ENCODE measurements around the gene KIRREL3. TPM values are rescaled to one million over a fixed set of nuclear protein-coding genes. Genes with fewer than 3 reads are reported as not detected.
"Not testable (repeated sequence)": the region's sequence is repeated elsewhere in the genome, so short reads cannot be mapped to it uniquely, and the experiment has no call there.

The KIRREL3 gene
- total and polyA plus RNA-seq, 10 donors, result 0.50 to 5.4 (median 2.0) TPM

DNA sequence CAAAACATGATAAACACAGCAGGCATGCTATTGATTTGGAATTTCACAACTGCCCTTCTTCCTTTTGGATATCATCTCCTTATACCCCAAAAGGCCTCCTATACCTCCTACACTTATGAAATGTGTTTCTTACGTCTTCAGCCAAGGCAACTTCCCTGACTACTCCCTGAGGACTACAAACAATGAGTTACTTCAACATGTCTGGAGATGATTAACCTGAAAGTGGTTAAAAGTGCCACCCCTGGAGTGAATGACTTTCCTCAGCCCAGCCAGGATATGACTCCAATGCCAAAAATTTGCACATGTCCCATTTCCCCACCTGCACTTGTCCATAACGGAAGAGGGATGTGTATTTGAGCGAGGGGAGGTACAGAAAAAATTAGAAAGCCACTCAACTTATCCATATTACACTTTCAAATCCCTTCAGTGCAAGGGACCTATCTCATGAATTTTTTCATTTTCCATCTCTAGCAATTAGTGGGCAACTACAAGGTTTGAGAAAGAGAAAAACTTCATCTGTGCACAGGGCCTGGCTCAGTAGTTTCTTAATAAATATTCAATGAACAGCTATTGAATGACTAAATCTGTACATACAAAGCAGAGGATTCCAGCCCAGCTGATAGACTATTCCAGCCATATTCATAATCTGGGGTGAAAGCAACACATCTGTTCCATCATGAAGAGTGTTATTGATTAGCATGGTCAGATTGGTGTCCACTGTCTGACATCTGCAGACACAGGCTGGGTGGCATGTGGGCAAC is 36.8 kb downstream of the KIRREL3 start:
- 70 to 86% (median 79%) methylated on average over 3 of the region's 3 CpGs for WGBS, 5 donors
- no peaks in the 10 kb centered on the region for H3K9me3 ChIP-seq
- intact Hi-C loops (cut with DNase I; ENCODE audit: low total_unique reads), result no loop called here
- no peak for DNase-seq
- H3K36me3 ChIP-seq, result no peaks in the 10 kb centered on the region
- no peak for TF ChIP-seq POLR2A (IDR thresholded peaks at IDR 0.05)
- TF ChIP-seq POLR2AphosphoS5 (IDR thresholded peaks at IDR 0.05), result no peak
- no peak overlapping the region for H3K4me3 ChIP-seq
- no peak overlapping the region for H3K27ac ChIP-seq
- peaks cover 0 to 23% (median 0%) of the 10 kb centered on the region in 7 donors for H3K27me3 ChIP-seq (replicated peaks in 1 of 7)
- no peaks in the 10 kb centered on the region for H3K4me1 ChIP-seq

GRCh38 chr11:126963115-126963514 is 37.5 kb downstream of the KIRREL3 start:
- Histone ChIP-seq H3K27ac (no peak overlapping the region), H3K36me3 (no peaks in the 10 kb centered on the region), H3K9me3 (no peaks in the 10 kb centered on the region), H3K4me1 (no peaks in the 10 kb centered on the region), H3K27me3 (replicated peaks in 1 of 7) (peaks cover 0 to 17% (median 0%) of the 10 kb centered on the region in 7 donors), H3K4me3 (no peak overlapping the region)
- DNase-seq, result no peak
- no peak for TF ChIP-seq CTCF (IDR thresholded peaks at IDR 0.05 in 8 of 11, conservative IDR thresholded peaks at IDR 0.05 in 3 of 11)
- TF ChIP-seq POLR2AphosphoS5 (IDR thresholded peaks at IDR 0.05), result no peak
- TF ChIP-seq POLR2A (IDR thresholded peaks at IDR 0.05), result no peak
- 0 to 85% (median 82%) methylated on average over 1 of the region's 1 CpG for WGBS, 5 donors
- intact Hi-C loops (cut with DNase I; ENCODE audit: low total_unique reads), result no loop called here

GRCh38 chr11:126959700-126960099 is 40.9 kb downstream of the KIRREL3 start:
- Histone ChIP-seq H3K36me3 (no peaks in the 10 kb centered on the region), H3K4me3 (no peak overlapping the region), H3K9me3 (no peaks in the 10 kb centered on the region), H3K27me3 (replicated peaks in 1 of 7) (peaks cover 0 to 19% (median 0%) of the 10 kb centered on the region in 7 donors), H3K27ac (no peak overlapping the region), H3K4me1 (no peaks in the 10 kb centered on the region)
- 82 to 93% (median 88%) methylated on average over 4 of the region's 4 CpGs for WGBS, 5 donors
- TF ChIP-seq CTCF (IDR thresholded peaks at IDR 0.05 in 8 of 11, conservative IDR thresholded peaks at IDR 0.05 in 3 of 11) (no peak), POLR2A (IDR thresholded peaks at IDR 0.05) (no peak), POLR2AphosphoS5 (IDR thresholded peaks at IDR 0.05) (no peak)
- no peak for DNase-seq
- intact Hi-C loops (cut with DNase I; ENCODE audit: low total_unique reads), result no loop called here

DNA sequence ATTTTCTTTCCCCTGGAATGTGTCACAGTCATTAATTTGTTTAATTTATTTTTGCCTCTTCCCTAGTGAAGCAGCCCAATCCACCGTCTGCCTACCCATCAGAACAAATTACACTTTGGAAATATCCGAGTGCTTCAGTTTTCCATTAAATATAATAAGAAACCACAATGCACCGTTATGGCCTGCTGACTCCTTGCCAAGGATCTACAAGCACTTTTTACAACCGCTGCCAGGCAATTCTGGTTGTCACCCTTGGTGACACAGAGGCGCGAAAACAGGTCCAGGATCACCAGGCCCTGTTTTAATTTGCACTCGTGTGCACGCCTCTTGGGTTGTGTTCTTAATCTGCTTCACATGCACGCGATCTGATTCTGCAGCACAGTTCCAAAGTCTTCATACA is 43.9 kb downstream of the KIRREL3 start:
- H3K9me3 ChIP-seq, result no peaks in the 10 kb centered on the region
- 81 to 88% (median 85%) methylated on average over 10 of the region's 10 CpGs for WGBS, 5 donors
- H3K4me3 ChIP-seq, result no peak overlapping the region
- no peak overlapping the region for H3K27ac ChIP-seq
- H3K27me3 ChIP-seq (replicated peaks in 1 of 7), result peaks cover 0 to 19% (median 0%) of the 10 kb centered on the region in 7 donors
- intact Hi-C loops (cut with DNase I; ENCODE audit: low total_unique reads), result no loop called here
- no peak for DNase-seq
- TF ChIP-seq POLR2AphosphoS5 (IDR thresholded peaks at IDR 0.05), result no peak
- no peak for TF ChIP-seq POLR2A (IDR thresholded peaks at IDR 0.05)
- TF ChIP-seq CTCF (IDR thresholded peaks at IDR 0.05 in 8 of 11, conservative IDR thresholded peaks at IDR 0.05 in 3 of 11), result no peak
- H3K36me3 ChIP-seq, result no peaks in the 10 kb centered on the region
- H3K4me1 ChIP-seq, result no peaks in the 10 kb centered on the region

- H3K9me3 ChIP-seq; H3K4me1 ChIP-seq; DNase-seq; H3K27ac ChIP-seq; intact Hi-C loops (cut with DNase I; ENCODE audit: low total_unique reads); H3K4me3 ChIP-seq; H3K36me3 ChIP-seq: not testable (repeated sequence)
- peaks cover 0 to 16% (median 0%) of the 10 kb centered on the region in 7 donors for H3K27me3 ChIP-seq (replicated peaks in 1 of 7)
- 68 to 83% (median 79%) methylated on average over 2 of the region's 2 CpGs for WGBS, 5 donors
These were observed 48.0 kb downstream of the KIRREL3 start for GRCh38 chr11:126952533-126952932.
